ENCODE measurements around the gene SNAPC3. TPM values are rescaled to one million over a fixed set of nuclear protein-coding genes. Genes with fewer than 3 reads are reported as not detected.

The SNAPC3 gene
- total and polyA plus RNA-seq, 4 donors, result 10.9 to 75.5 (median 17.7) TPM

DNA sequence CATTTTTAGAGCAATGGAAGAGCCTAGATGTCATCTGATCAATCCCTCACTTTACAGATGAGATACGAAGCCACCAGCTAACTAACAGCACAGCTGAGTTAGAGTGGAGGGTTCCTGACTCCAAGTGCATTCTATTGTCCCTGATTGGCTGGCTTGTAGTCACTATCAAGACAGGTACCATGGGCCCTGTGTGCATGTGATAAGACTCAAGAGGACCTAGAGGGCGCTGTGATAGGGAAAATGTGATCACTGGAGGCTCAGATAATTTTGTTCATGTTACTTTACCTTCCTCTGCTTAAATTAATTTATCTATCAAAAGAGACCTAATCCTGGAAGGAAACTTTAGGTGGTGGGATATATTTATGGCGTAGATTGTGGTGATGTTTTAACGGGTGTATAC is 19.5 kb upstream of the SNAPC3 start:
- no peaks in the 10 kb centered on the region for H3K36me3 ChIP-seq (ENCODE audit: control insufficient read depth in 4 of 4, insufficient read depth in 4 of 4, low read length in 4 of 4)
- H3K9ac ChIP-seq (ENCODE audit: insufficient read depth in 1 of 2, low read length in 2 of 2), result no peak overlapping the region
- H3K27ac ChIP-seq (ENCODE audit: low read depth in 1 of 2, low read length in 1 of 2), result no peak overlapping the region
- 77 to 83% methylated on average over 4 of the region's 4 CpGs for WGBS, 2 donors
- H3K4me1 ChIP-seq (ENCODE audit: control insufficient read depth in 5 of 5, insufficient read depth in 5 of 5, low read length in 5 of 5), result peaks cover 0 to 6% (median 0%) of the 10 kb centered on the region in 5 donors
- TF ChIP-seq, protein P1, sequence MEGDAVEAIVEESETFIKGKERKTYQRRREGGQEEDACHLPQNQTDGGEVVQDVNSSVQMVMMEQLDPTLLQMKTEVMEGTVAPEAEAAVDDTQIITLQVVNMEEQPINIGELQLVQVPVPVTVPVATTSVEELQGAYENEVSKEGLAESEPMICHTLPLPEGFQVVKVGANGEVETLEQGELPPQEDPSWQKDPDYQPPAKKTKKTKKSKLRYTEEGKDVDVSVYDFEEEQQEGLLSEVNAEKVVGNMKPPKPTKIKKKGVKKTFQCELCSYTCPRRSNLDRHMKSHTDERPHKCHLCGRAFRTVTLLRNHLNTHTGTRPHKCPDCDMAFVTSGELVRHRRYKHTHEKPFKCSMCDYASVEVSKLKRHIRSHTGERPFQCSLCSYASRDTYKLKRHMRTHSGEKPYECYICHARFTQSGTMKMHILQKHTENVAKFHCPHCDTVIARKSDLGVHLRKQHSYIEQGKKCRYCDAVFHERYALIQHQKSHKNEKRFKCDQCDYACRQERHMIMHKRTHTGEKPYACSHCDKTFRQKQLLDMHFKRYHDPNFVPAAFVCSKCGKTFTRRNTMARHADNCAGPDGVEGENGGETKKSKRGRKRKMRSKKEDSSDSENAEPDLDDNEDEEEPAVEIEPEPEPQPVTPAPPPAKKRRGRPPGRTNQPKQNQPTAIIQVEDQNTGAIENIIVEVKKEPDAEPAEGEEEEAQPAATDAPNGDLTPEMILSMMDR (IDR thresholded peaks at IDR 0.05; ENCODE audit: control extremely low read depth, extremely low read depth), result no peak
- no peaks in the 10 kb centered on the region for H3K9me3 ChIP-seq (ENCODE audit: control insufficient read depth in 4 of 4, insufficient read depth in 3 of 4, low read length in 3 of 4)
- ATAC-seq (ENCODE audit: insufficient read depth, low FRiP score) (no peak), DNase-seq (peak in 1 of 3 donors; percentile 19)
- H3K4me3 ChIP-seq, result no peak overlapping the region
- H3K27me3 ChIP-seq (ENCODE audit: control insufficient read depth in 3 of 3, insufficient read depth in 3 of 3, low read length in 2 of 3), result no peaks in the 10 kb centered on the region

DNA sequence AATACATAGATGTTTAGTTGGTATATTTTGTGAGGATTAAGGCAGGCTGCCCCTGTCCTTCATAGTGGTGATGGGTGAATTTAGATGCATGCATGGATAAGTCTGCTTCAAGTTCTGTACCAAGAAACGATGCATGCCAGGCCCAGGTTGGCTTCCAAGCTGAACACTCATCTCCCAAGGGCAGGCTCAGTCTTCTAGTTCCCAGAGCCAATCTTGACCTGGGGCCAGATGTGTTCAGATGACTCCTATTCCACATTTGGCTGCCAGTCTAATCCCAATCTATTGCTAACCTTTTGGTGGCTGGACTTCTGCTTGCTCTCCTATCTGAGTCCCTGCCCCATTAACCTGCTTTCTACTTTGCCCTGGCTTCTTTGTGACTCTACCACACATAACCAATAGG is 18.5 kb upstream of the SNAPC3 start:
- Histone ChIP-seq H3K27me3 (ENCODE audit: control insufficient read depth in 3 of 3, insufficient read depth in 3 of 3, low read length in 2 of 3) (no peaks in the 10 kb centered on the region), H3K9ac (ENCODE audit: insufficient read depth in 1 of 2, low read length in 2 of 2) (no peak overlapping the region), H3K4me3 (no peak overlapping the region), H3K9me3 (ENCODE audit: control insufficient read depth in 4 of 4, insufficient read depth in 3 of 4, low read length in 3 of 4) (no peaks in the 10 kb centered on the region), H3K36me3 (ENCODE audit: control insufficient read depth in 4 of 4, insufficient read depth in 4 of 4, low read length in 4 of 4) (no peaks in the 10 kb centered on the region), H3K27ac (ENCODE audit: low read depth in 1 of 2, low read length in 1 of 2) (no peak overlapping the region), H3K4me1 (ENCODE audit: control insufficient read depth in 5 of 5, insufficient read depth in 5 of 5, low read length in 5 of 5) (peaks cover 0 to 6% (median 0%) of the 10 kb centered on the region in 5 donors)
- DNase-seq (no peak), ATAC-seq (ENCODE audit: insufficient read depth, low FRiP score) (no peak)
- TF ChIP-seq, protein P1 (IDR thresholded peaks at IDR 0.05; ENCODE audit: control extremely low read depth, extremely low read depth), result no peak
- WGBS, 2 donors, result 85 to 91% methylated on average over 1 of the region's 1 CpG

DNA sequence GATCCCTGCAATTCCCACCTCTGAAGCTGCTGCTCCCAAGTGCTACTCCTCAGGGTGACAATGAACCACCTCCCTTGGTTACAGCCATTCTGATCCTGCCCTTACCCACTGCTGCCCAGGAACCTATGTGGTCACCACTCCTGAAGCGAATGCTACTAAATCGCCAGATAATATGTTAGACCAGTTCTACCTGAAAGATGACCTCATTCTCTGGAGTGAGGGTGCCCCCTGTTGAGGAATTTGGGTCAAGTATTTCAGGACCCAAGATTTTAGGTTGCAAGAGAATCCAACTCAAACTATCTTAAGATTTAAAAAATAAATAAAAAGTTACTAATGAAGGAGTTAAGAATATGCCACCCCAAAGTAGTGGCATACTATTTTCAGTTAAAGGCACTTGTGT is 5.8 kb upstream of the SNAPC3 start:
- Histone ChIP-seq H3K4me3 (no peak overlapping the region), H3K4me1 (ENCODE audit: control insufficient read depth in 5 of 5, insufficient read depth in 5 of 5, low read length in 5 of 5) (peaks cover 0 to 4% (median 0%) of the 10 kb centered on the region in 5 donors), H3K27me3 (ENCODE audit: control insufficient read depth in 3 of 3, insufficient read depth in 3 of 3, low read length in 2 of 3) (no peaks in the 10 kb centered on the region), H3K36me3 (ENCODE audit: control insufficient read depth in 4 of 4, insufficient read depth in 4 of 4, low read length in 4 of 4) (no peaks in the 10 kb centered on the region), H3K9me3 (ENCODE audit: control insufficient read depth in 4 of 4, insufficient read depth in 3 of 4, low read length in 3 of 4) (no peaks in the 10 kb centered on the region), H3K9ac (ENCODE audit: insufficient read depth in 1 of 2, low read length in 2 of 2) (no peak overlapping the region), H3K27ac (ENCODE audit: low read depth in 1 of 2, low read length in 1 of 2) (no peak overlapping the region)
- DNase-seq, result peak; percentile 56 to 80 (median 72)
- WGBS, 2 donors, result 43 to 53% methylated on average over 2 of the region's 2 CpGs
- ATAC-seq (ENCODE audit: insufficient read depth, low FRiP score), result no peak
- TF ChIP-seq, protein P1 (IDR thresholded peaks at IDR 0.05; ENCODE audit: control extremely low read depth, extremely low read depth), result no peak

DNA sequence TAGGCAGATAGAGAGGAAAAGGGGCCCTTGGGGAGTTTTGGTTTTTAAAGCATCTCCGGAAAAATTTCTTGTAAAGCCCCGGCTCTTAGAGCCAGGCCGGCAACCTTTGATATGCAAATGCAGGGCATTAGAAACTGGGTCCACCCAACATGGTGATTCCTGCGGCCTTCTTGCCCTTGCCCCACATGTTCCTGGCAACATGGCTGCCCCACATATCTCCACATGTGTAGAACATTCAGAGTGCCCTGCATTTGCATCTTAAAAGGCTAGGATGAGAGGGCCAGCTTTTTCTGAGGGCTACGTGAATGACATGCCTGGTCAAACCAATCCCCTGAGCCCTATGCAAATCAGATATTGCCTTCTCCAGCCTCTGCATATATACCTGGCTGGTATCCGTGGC is 5.0 kb upstream of the SNAPC3 start:
- DNase-seq, result no peak
- Histone ChIP-seq H3K9ac (ENCODE audit: insufficient read depth in 1 of 2, low read length in 2 of 2) (no peak overlapping the region), H3K4me1 (ENCODE audit: control insufficient read depth in 5 of 5, insufficient read depth in 5 of 5, low read length in 5 of 5) (peaks cover 0 to 8% (median 0%) of the 10 kb centered on the region in 5 donors), H3K36me3 (ENCODE audit: control insufficient read depth in 4 of 4, insufficient read depth in 4 of 4, low read length in 4 of 4) (no peaks in the 10 kb centered on the region), H3K4me3 (no peak overlapping the region), H3K27ac (ENCODE audit: low read depth in 1 of 2, low read length in 1 of 2) (no peak overlapping the region), H3K9me3 (ENCODE audit: control insufficient read depth in 4 of 4, insufficient read depth in 3 of 4, low read length in 3 of 4) (no peaks in the 10 kb centered on the region), H3K27me3 (ENCODE audit: control insufficient read depth in 3 of 3, insufficient read depth in 3 of 3, low read length in 2 of 3) (no peaks in the 10 kb centered on the region)
- WGBS, 2 donors, result 87 to 93% methylated on average over 6 of the region's 6 CpGs
- ATAC-seq (ENCODE audit: insufficient read depth, low FRiP score), result no peak
- TF ChIP-seq, protein P1 (IDR thresholded peaks at IDR 0.05; ENCODE audit: control extremely low read depth, extremely low read depth), result no peak

Measured in lung (tissue), 12 donors.